H9 (cell line): Measurements from ENCODE around the gene TBC1D22A. TPM values are rescaled to one million over a fixed set of nuclear protein-coding genes. Genes with fewer than 3 reads are reported as not detected.

Experiments used
- DNase-seq: peaks from one replicate; pipeline ENCODE4 v3.0.0-alpha.2; 2017
- H2AFZ ChIP-seq: one replicate; pipeline ENCODE4 v1.6.1; 2013; ENCODE audit warnings: mild to moderate bottlenecking, low read length, control low read depth, moderate library complexity
- H2AK5ac ChIP-seq: 2 replicates; pipeline ENCODE4 v1.6.1; 2013; ENCODE audit warnings: low read length, control low read depth, mixed read lengths; ENCODE audit not compliant: insufficient read length
- H2BK120ac ChIP-seq: one replicate; pipeline ENCODE4 v1.6.1; 2013; ENCODE audit warnings: low read depth, mild to moderate bottlenecking, low read length, control low read depth, inconsistent platforms; ENCODE audit not compliant: poor library complexity, severe bottlenecking
- H2BK12ac ChIP-seq: 2 replicates; pipeline ENCODE4 v1.6.1; 2013; ENCODE audit warnings: low read length, control low read depth, mixed read lengths, low read depth; ENCODE audit not compliant: insufficient read length
- H2BK15ac ChIP-seq: 2 replicates; pipeline ENCODE4 v1.6.1; 2013; ENCODE audit warnings: low read depth, low read length, control low read depth
- H2BK20ac ChIP-seq: one replicate; pipeline ENCODE4 v1.6.1; 2013; ENCODE audit warnings: low read depth, mild to moderate bottlenecking, low read length, control low read depth, inconsistent platforms; ENCODE audit not compliant: poor library complexity, severe bottlenecking
- H2BK5ac ChIP-seq: 2 replicates; pipeline ENCODE4 v1.6.1; 2013; ENCODE audit warnings: low read length, control low read depth, mixed read lengths; ENCODE audit not compliant: insufficient read length
- H3K14ac ChIP-seq: 2 replicates; pipeline ENCODE4 v1.6.1; 2013; ENCODE audit warnings: low read length, control low read depth; ENCODE audit not compliant: insufficient read depth
- H3K18ac ChIP-seq: 2 replicates; pipeline ENCODE4 v1.6.1; 2013; ENCODE audit warnings: low read depth, mild to moderate bottlenecking, mixed read lengths, low read length, control low read depth; ENCODE audit not compliant: insufficient read length
- H3K23ac ChIP-seq: 2 replicates; pipeline ENCODE4 v1.6.1; 2013; ENCODE audit warnings: low read length, control low read depth, mixed read lengths, low read depth; ENCODE audit not compliant: insufficient read length
- H3K23me2 ChIP-seq: 2 replicates; pipeline ENCODE4 v1.6.1; 2013; ENCODE audit warnings: low read depth, mild to moderate bottlenecking, mixed read lengths, low read length, control low read depth; ENCODE audit not compliant: insufficient read length, poor library complexity, severe bottlenecking
- H3K27ac ChIP-seq: 2 replicates; pipeline ENCODE4 v1.5.1; 2013; ENCODE audit warnings: low read length, control low read depth, mixed read lengths, low read depth; ENCODE audit not compliant: insufficient read length
- H3K27me3 ChIP-seq: 2 replicates; pipeline ENCODE4 v1.6.1; 2013; ENCODE audit warnings: low read length, control low read depth, inconsistent platforms; ENCODE audit not compliant: insufficient read depth
- H3K4ac ChIP-seq: 2 replicates; pipeline ENCODE4 v1.6.1; 2013; ENCODE audit warnings: low read depth, mild to moderate bottlenecking, control low read depth, inconsistent platforms, low read length, moderate library complexity
- H3K4me1 ChIP-seq: 2 replicates; pipeline ENCODE4 v1.6.1; 2013; ENCODE audit warnings: low read length, control low read depth, inconsistent platforms; ENCODE audit not compliant: insufficient read depth
- H3K4me2 ChIP-seq: 2 replicates; pipeline ENCODE4 v1.6.1; 2013; ENCODE audit warnings: low read length, control low read depth, mixed read lengths; ENCODE audit not compliant: insufficient read length, insufficient read depth
- H3K56ac ChIP-seq: 2 replicates; pipeline ENCODE4 v1.6.1; 2013; ENCODE audit warnings: low read depth, mild to moderate bottlenecking, mixed read lengths, low read length, control low read depth; ENCODE audit not compliant: insufficient read length
- H3K79me1 ChIP-seq: 2 replicates; pipeline ENCODE4 v1.6.1; 2013; ENCODE audit warnings: low read depth, mild to moderate bottlenecking, moderate library complexity, low read length, control low read depth, inconsistent platforms; ENCODE audit not compliant: insufficient read depth, poor library complexity, severe bottlenecking
- H3K79me2 ChIP-seq: 2 replicates; pipeline ENCODE4 v1.6.1; 2013; ENCODE audit warnings: low read length, control low read depth, inconsistent platforms; ENCODE audit not compliant: insufficient read depth
- H3K9ac ChIP-seq: 2 replicates; pipeline ENCODE4 v1.6.1; 2013; ENCODE audit warnings: low read length, control low read depth, mixed read lengths; ENCODE audit not compliant: insufficient read length; ENCODE audit errors: extremely low read depth
- H3K9me3 ChIP-seq: one replicate; pipeline ENCODE4 v1.6.1; 2013; ENCODE audit warnings: low read depth, low read length, inconsistent platforms; ENCODE audit not compliant: control insufficient read depth
- H3T11ph ChIP-seq: one replicate; pipeline ENCODE4 v1.6.1; 2013; ENCODE audit warnings: mild to moderate bottlenecking, low read length, control low read depth, inconsistent platforms
- H4K20me1 ChIP-seq: one replicate; pipeline ENCODE4 v1.6.1; 2013; ENCODE audit not compliant: control insufficient read depth, insufficient read length, insufficient read depth
- H4K5ac ChIP-seq: 2 replicates; pipeline ENCODE4 v1.6.1; 2013; ENCODE audit warnings: low read depth, mild to moderate bottlenecking, mixed read lengths, low read length, control low read depth; ENCODE audit not compliant: insufficient read length
- H4K8ac ChIP-seq: replicated peaks from 2 replicates; pipeline ENCODE4 v1.6.1; 2013; ENCODE audit warnings: low read length, control low read depth, mixed read lengths, low read depth; ENCODE audit not compliant: insufficient read length
- H4K91ac ChIP-seq: 2 replicates; pipeline ENCODE4 v1.6.1; 2013; ENCODE audit warnings: low read depth, mild to moderate bottlenecking, moderate library complexity, mixed read lengths, low read length, control low read depth; ENCODE audit not compliant: insufficient read length
- H3K27ac Mint-ChIP-seq, 3 experiments: 2 replicates in 2 of 3; 3 replicates in 1 of 3; pipeline ENCODE4 v1.8.0; 2020 to 2021; ENCODE audit warnings: mixed read lengths in 3 of 3, mild to moderate bottlenecking in 1 of 3, moderate library complexity in 1 of 3
- H3K27me3 Mint-ChIP-seq: 2 replicates; pipeline ENCODE4 v1.8.0; 2021; ENCODE audit warnings: low read depth, mild to moderate bottlenecking, moderate library complexity, mixed read lengths
- H3K36me3 Mint-ChIP-seq, 3 experiments: 2 replicates in 2 of 3; 3 replicates in 1 of 3; pipeline ENCODE4 v1.8.0; 2020 to 2021; ENCODE audit warnings: low read depth in 3 of 3, mixed read lengths in 3 of 3; ENCODE audit not compliant: insufficient read depth in 1 of 3
- H3K4me1 Mint-ChIP-seq, 2 experiments: 2 replicates each; pipeline ENCODE4 v1.8.0; 2020; ENCODE audit warnings: mixed read lengths in 2 of 2
- H3K4me3 Mint-ChIP-seq, 2 experiments: 2 replicates in 1 of 2; 3 replicates in 1 of 2; pipeline ENCODE4 v1.8.0; 2020 to 2021; ENCODE audit warnings: mild to moderate bottlenecking in 2 of 2, mixed read lengths in 2 of 2, moderate library complexity in 1 of 2
- H3K9me3 Mint-ChIP-seq, 2 experiments: 2 replicates in 1 of 2; 3 replicates in 1 of 2; pipeline ENCODE4 v1.8.0; 2020; ENCODE audit warnings: mild to moderate bottlenecking in 2 of 2, mixed read lengths in 2 of 2, moderate library complexity in 1 of 2
- CTCF ChIP-seq: fragments of 200-600 bp; sonication (generic); conservative IDR thresholded peaks from 3 replicates; pipeline ENCODE4 v1.8.0; 2021; ENCODE audit warnings: antibody characterized with exemption, mild to moderate bottlenecking
- WGBS: extraction: QIAGEN DNeasy Blood & Tissue Kit; methylation state at CpG from one replicate; pipeline ENCODE4 v1.1.7; 2013; ENCODE audit warnings: missing lambda C conversion rate, low lambda C conversion rate, mixed read lengths; ENCODE audit not compliant: insufficient read length; ENCODE audit errors: extremely low coverage; 5-methylcytosine and 5-hydroxymethylcytosine counted together
- total RNA-seq: library from RNA; stranded (reverse); gene quantifications from 2 replicates; pipeline ENCODE4 v1.2.1, GENCODE V29; 2021

The TBC1D22A gene
- total RNA-seq, 1 experiment from 2014 or later, result 20.8 TPM

- Mint-ChIP-seq H3K9me3 (no peaks in the 10 kb centered on the region), H3K4me1 (peaks cover 22 to 34% of the 10 kb centered on the region in 2 experiments), H3K36me3 (peaks cover 0 to 2% (median 0%) of the 10 kb centered on the region in 3 experiments; a peak in 1 of 7 replicates), H3K27me3 (no peaks in the 10 kb centered on the region), H3K4me3 (no peak overlapping the region), H3K27ac (no peak overlapping the region)
- no peak overlapping the region for H2BK15ac ChIP-seq
- H2AK5ac ChIP-seq, result no peak overlapping the region
- no peak overlapping the region for H2BK120ac ChIP-seq
- DNase-seq, result no peak
- H4K8ac ChIP-seq, result no peak overlapping the region
- no peak overlapping the region for H2BK20ac ChIP-seq
- H3K27ac ChIP-seq, result no peak overlapping the region
- H3K23ac ChIP-seq, result no peak overlapping the region
- no peaks in the 10 kb centered on the region; the same call in 1 of the 2 replicates for H3K79me2 ChIP-seq
- H3K9me3 ChIP-seq, result no peaks in the 10 kb centered on the region
- WGBS, result no CpG with 5 or more reads among the region's 6 CpGs
- H3K9ac ChIP-seq, result no peak overlapping the region
- no peak overlapping the region for H3K4me2 ChIP-seq
- no peak overlapping the region for H3T11ph ChIP-seq
- H3K23me2 ChIP-seq, result no peaks in the 10 kb centered on the region
- no peak overlapping the region for H3K18ac ChIP-seq
- TF ChIP-seq CTCF, result no peak
- H3K56ac ChIP-seq, result no peak overlapping the region
- no peak overlapping the region for H2BK5ac ChIP-seq
- H3K79me1 ChIP-seq, result no peaks in the 10 kb centered on the region
- no peak overlapping the region for H2BK12ac ChIP-seq
- no peak overlapping the region for H4K91ac ChIP-seq
- H4K5ac ChIP-seq, result no peak overlapping the region
- no peaks in the 10 kb centered on the region for H4K20me1 ChIP-seq
- H3K27me3 ChIP-seq, result no peaks in the 10 kb centered on the region
- H3K4ac ChIP-seq, result no peak overlapping the region
- no peaks in the 10 kb centered on the region; the same call in 1 of the 2 replicates for H3K4me1 ChIP-seq
- no peak overlapping the region for H2AFZ ChIP-seq
- no peak overlapping the region for H3K14ac ChIP-seq
These were observed 207.5 kb downstream of the TBC1D22A start for GRCh38 chr22:46969961-46970360.
